AG04450 (cell line): ENCODE results near the gene PROZ. TPM values are rescaled to one million over a fixed set of nuclear protein-coding genes. Genes with fewer than 3 reads are reported as not detected.

Experiments used
- CTCF ChIA-PET: fragments of 300-600, 350-600 bp; formaldehyde crosslinking; extraction: SDS; loops from one replicate; lab custom pipeline; 2022; ENCODE audit warnings: antibody characterized with exemption, inconsistent platforms; lab: Charles Lee
- POLR2A ChIA-PET: fragments of 350-600 bp; formaldehyde crosslinking; extraction: SDS; loops from one replicate; lab custom pipeline; 2021; ENCODE audit warnings: antibody characterized with exemption, inconsistent platforms; lab: Yijun Ruan, JAX
- DNase-seq: peaks from one replicate; pipeline ENCODE4 v3.0.0-alpha.2; 2011; ENCODE audit warnings: low read depth, low spot score
- H3K27ac ChIP-seq: one replicate; pipeline ENCODE4 v1.5.1; 2012; ENCODE audit warnings: low read depth, low read length, control low read depth
- H3K27me3 ChIP-seq: one replicate; pipeline ENCODE4 v1.6.0; 2012; ENCODE audit warnings: low read length; ENCODE audit not compliant: control insufficient read depth, insufficient read depth
- H3K4me3 ChIP-seq: 2 replicates; pipeline ENCODE4 v1.5.1; 2011; ENCODE audit warnings: mild to moderate bottlenecking, low read depth, low read length, control low read depth
- H3K9me3 ChIP-seq: 2 replicates; pipeline ENCODE4 v1.5.1; 2012; ENCODE audit warnings: low read length; ENCODE audit not compliant: control insufficient read depth, insufficient read depth
- polyA plus RNA-seq: library from polyadenylated mRNA; depleted of rRNA; stranded (reverse); fragments of >200 nt; gene quantifications from 2 replicates; pipeline ENCODE4 v1.2.3, GENCODE V29; 2011
- TF ChIP-seq, protein P1 (sequence below): IDR thresholded peaks from 2 replicates; pipeline ENCODE4 v1.5.1; 2011; ENCODE audit warnings: low read depth, low read length, control low read depth, inconsistent platforms

Gene PROZ
- polyA plus RNA-seq, 1 experiment: not detected

DNA sequence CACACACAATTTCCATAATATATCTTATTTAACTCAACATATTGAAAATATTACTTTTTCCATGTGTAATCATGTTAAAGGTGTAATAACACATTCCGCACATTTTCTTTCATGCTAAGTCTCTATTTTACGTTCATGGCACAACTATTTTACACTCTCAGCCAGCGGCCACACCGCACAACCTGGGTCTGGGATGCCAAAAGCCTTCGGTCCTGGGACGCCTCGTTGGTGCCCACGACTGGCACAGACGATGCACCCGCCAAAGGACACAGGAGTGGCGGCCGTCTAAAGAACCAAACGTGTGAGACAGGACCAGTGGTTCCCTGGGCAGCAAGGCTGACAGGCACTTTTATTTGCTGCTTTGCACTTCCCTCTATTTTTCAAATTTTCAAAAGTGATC lies 10.0 kb upstream of the PROZ start:
- no peak overlapping the region for H3K27ac ChIP-seq
- no peak for DNase-seq
- TF ChIP-seq, protein P1, sequence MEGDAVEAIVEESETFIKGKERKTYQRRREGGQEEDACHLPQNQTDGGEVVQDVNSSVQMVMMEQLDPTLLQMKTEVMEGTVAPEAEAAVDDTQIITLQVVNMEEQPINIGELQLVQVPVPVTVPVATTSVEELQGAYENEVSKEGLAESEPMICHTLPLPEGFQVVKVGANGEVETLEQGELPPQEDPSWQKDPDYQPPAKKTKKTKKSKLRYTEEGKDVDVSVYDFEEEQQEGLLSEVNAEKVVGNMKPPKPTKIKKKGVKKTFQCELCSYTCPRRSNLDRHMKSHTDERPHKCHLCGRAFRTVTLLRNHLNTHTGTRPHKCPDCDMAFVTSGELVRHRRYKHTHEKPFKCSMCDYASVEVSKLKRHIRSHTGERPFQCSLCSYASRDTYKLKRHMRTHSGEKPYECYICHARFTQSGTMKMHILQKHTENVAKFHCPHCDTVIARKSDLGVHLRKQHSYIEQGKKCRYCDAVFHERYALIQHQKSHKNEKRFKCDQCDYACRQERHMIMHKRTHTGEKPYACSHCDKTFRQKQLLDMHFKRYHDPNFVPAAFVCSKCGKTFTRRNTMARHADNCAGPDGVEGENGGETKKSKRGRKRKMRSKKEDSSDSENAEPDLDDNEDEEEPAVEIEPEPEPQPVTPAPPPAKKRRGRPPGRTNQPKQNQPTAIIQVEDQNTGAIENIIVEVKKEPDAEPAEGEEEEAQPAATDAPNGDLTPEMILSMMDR: no peak
- H3K27me3 ChIP-seq: peaks cover 3% of the 10 kb centered on the region
- H3K4me3 ChIP-seq: no peak overlapping the region
- CTCF ChIA-PET: no interaction called here
- POLR2A ChIA-PET: no interaction called here
- no peaks in the 10 kb centered on the region; the same call in 1 of the 2 replicates for H3K9me3 ChIP-seq

DNA sequence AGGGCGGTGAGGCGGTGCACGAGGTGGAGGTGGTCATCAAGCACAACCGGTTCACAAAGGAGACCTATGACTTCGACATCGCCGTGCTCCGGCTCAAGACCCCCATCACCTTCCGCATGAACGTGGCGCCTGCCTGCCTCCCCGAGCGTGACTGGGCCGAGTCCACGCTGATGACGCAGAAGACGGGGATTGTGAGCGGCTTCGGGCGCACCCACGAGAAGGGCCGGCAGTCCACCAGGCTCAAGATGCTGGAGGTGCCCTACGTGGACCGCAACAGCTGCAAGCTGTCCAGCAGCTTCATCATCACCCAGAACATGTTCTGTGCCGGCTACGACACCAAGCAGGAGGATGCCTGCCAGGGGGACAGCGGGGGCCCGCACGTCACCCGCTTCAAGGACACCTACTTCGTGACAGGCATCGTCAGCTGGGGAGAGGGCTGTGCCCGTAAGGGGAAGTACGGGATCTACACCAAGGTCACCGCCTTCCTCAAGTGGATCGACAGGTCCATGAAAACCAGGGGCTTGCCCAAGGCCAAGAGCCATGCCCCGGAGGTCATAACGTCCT lies 9.4 kb upstream of the PROZ start:
- ChIA-PET POLR2A (no interaction called here), CTCF (no interaction called here)
- no peaks in the 10 kb centered on the region; the same call in 1 of the 2 replicates for H3K9me3 ChIP-seq
- no peak for DNase-seq
- peaks cover 3% of the 10 kb centered on the region for H3K27me3 ChIP-seq
- TF ChIP-seq, protein P1: no peak
- H3K4me3 ChIP-seq: no peak overlapping the region
- no peak overlapping the region for H3K27ac ChIP-seq

DNA sequence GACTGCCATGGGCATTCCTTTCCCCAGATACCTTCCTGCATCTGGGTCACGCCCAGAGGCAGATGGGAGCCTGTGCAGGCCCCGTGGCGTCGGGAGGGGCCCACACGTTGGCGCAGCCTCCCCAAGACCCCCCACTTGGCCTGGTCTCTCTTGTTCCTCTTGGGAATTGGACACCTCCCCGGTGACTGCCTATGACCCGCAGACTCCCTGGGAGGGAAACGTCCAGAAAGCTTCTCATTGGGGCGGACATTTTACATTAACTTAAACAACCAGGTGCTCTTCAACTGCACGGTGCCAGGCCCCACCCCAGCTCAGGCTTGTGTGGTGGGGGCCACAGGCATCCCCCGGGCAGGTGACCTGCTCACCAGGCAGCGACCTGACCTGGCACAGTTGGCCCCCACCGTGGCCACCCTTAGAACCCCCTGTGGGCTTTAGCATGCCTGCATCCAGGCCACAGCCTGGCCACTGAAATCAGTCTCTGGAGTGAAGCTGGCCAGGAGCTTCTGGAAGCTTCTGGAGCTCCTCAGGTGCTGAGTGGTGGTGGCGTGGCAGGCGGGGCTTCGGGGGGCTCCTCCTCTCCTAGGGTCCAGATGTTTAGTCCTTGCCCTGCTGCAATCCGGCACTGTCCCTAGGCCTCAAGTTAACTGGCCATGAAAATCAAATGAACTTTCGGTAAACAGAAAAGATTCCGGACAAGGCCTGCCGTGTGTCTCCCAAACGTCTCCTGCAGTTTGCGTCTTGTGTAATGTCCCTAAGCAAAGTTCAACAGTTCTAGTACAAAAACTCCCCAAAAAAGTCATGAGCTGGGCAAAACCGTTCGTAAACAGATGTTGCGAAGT lies 8.5 kb upstream of the PROZ start:
- DNase-seq: no peak

DNA sequence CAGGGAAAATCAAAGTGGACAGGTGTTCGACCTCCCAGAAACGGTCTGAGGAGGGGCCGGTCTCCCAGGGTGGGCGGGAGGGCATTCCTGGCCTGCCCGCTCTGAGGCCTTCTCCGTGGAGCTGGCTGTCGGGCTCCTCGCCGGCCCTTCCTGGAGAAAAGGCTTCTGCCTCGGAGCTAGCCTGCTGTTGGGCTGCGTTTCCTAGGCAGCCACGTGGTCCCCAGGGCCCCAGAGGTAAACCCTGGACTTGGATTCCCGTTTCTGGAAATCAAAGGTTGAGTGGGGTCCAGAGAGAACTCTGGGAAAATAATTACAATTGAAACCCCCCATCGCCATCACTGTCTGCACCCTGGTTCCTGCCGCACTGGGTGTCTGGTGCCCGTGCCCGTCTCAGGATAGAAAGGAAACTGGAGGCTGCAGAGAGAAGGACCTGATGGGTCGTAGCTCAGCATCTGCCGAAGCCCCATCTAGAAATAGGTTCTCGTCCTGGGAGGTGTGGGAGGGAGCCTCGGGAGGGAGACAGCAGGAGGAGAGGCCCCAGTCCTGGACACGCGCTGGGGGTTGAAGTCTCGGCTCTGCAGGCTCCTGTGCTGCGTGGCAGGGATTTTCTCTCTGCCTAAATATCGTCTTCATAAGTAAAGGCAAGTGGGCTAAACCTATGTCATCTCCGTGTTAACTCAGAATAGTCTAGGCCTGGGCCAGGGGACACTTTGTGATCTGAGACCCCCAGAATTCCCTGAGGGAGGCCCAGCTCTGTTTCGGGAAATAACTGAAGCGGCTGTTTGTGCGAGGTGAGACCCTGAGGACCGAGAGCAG lies 7.7 kb upstream of the PROZ start:
- Histone ChIP-seq H3K27me3 (no peaks in the 10 kb centered on the region), H3K27ac (no peak overlapping the region), H3K4me3 (no peak overlapping the region), H3K9me3 (no peaks in the 10 kb centered on the region; the same call in 1 of the 2 replicates)
- TF ChIP-seq, protein P1: no peak
- POLR2A ChIA-PET: no interaction called here
- CTCF ChIA-PET: no interaction called here
- DNase-seq: no peak

More for the DNA sequence above, 8.5 kb upstream of the PROZ start:
- ChIA-PET POLR2A (no interaction called here), CTCF (no interaction called here)
- H3K27ac ChIP-seq: no peak overlapping the region
- TF ChIP-seq, protein P1: no peak
- H3K4me3 ChIP-seq: no peak overlapping the region
- H3K27me3 ChIP-seq: no peaks in the 10 kb centered on the region
- H3K9me3 ChIP-seq: no peaks in the 10 kb centered on the region; the same call in 1 of the 2 replicates
